Measurements from ENCODE around the gene DPH6. TPM values are rescaled to one million over a fixed set of nuclear protein-coding genes. Genes with fewer than 3 reads are reported as not detected.

DPH6 gene
- total RNA-seq, 2 donors from 2014 or later = 16.2 to 19.4 TPM

DNA sequence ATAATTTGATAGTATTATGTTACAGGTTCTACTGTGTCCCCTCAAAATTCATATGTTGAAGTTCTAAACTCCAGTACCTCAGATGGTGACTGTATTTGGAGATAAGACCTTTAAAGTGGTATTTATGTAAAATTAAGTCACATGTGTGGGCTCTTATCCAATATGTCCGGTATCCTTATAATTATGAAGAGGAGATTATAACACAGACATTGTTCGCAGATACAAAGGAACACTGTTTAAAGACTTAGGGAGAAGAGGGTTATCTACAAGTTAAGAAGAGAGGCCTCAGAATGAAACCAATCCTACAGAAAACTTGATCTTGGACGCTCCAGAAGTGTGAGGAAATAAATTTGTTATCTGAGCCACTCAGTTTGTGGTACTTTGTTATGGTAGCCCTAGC is 50.9 kb downstream of the DPH6 start:
- no peak for ATAC-seq
- intact Hi-C loops (cut with DNase I, micrococcal nuclease) = no loop called here
- no peak for DNase-seq

DNA sequence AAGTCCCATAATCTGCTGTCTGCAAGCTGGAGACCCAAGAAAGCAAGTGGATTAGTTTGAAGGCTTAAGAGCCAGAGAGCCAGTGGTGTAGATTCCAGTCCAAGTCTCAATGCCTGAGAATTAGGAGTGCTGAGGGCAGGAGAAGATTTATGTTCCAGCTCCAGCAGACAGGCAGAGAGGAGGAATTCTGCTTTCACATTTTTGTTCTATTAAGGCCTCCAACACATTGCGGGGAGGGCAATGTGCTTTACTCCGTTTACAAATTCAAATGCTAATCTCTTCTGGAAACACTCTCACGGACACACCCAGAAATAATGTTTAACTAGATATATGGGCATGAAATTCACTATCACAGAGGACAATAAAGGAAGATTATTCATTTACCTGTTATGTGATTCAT is 54.0 kb downstream of the DPH6 start:
- ATAC-seq = peak; percentile 89
- intact Hi-C loops (cut with DNase I, micrococcal nuclease) = no loop called here
- peak in 1 of 2 donors; percentile 22 for DNase-seq

DNA sequence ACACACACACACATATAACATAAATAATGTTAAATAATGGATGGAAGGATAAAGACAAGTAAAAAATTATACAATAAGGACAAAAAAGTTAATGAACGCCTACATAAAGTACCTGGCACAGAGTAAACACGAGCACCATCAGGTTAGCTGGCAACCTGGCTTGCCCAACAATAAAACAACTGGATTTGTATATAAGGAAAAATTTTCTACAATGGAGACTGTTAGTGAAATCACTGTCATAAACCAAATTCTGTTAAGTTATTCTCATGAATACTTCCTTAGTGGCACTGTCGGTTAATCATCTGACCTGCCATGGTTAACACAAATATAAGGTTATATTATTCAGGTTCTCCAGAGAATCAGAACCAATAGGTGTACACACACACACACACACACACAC is 54.8 kb downstream of the DPH6 start:
- ATAC-seq = peak; percentile 69
- peak in 1 of 2 donors; percentile 33 for DNase-seq
- intact Hi-C loops (cut with DNase I, micrococcal nuclease) = no loop called here

DNA sequence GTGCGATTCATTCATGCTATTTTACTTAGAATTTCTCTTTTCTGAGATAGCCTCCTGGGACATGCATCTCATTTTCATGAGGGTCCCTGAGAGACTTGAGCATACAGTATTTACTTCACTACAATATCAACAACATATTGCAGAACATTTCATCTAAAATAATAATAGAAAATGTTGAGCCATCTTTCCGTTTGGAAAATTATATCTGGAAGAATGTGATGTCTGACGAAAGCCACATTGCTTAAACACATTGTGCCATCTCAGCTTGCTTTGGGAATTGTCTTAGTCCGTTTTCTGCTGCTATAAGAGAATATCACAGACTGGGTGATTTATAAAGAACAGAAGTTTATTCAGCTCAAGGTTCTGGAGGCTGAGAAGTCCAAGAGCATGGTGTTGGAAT is 55.5 kb downstream of the DPH6 start:
- no peak for DNase-seq
- intact Hi-C loops (cut with DNase I, micrococcal nuclease) = no loop called here
- ATAC-seq = no peak

DNA sequence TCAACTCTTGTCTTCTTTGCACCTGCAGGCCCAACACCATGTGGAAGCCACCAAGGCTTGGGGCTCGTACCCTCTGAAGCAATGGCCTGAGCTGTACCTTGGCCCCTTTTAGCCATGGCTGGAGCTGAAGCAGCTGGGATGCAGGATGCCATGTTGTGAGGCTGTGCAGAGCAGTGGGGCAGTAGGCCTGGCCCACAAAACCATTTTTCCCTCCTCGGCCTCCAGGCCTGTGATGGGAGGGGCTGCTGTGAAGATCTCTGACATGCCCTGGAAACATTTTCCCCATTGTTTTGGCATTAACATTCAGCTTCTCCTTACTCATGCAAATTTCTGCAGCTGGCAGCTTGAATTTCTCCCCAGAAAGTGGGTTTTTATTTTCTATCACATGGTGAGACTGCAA is 58.5 kb downstream of the DPH6 start:
- no peak for DNase-seq
- no peak for ATAC-seq
- intact Hi-C loops (cut with DNase I, micrococcal nuclease) = no loop called here

DNA sequence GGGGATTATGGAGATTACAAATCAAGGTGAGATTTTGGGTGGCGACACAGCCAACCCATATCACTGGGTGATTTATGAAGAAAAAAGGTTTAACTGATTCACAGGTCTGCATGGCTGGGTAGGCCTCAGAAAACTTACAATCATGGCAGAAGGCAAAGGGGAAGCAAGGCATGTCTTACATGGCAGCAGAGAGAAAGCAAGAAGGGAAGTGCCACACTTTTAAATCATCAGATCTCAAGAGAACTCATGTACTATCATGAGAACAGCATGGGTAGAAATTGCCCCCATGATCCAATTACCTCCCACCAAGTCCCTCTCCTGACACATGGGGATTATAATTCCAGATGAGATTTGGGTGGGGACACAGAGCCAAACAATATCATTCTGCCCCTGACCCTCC is 59.7 kb downstream of the DPH6 start:
- DNase-seq (no peak), ATAC-seq (no peak)
- intact Hi-C loops (cut with DNase I, micrococcal nuclease) = no loop called here

DNA sequence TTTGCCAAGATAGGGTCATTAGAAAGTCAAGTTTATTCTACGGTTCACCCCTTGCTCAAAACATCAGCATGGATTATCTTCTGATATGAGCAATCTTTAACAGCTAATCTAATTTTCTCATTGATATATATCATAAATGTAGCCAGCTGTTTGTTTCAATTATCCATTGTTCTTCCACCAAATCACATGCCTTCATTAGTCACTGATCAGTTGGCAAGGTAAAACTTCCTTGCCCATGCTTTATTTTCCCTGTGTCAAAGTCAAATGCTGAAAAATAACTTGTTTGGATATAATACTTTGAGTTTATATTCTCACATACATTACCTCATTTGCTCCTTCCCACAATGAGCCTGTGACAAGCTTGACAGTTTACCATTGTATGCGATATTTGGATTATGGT is 60.6 kb downstream of the DPH6 start:
- DNase-seq (no peak), ATAC-seq (no peak)
- intact Hi-C loops (cut with DNase I, micrococcal nuclease) = no loop called here

DNA sequence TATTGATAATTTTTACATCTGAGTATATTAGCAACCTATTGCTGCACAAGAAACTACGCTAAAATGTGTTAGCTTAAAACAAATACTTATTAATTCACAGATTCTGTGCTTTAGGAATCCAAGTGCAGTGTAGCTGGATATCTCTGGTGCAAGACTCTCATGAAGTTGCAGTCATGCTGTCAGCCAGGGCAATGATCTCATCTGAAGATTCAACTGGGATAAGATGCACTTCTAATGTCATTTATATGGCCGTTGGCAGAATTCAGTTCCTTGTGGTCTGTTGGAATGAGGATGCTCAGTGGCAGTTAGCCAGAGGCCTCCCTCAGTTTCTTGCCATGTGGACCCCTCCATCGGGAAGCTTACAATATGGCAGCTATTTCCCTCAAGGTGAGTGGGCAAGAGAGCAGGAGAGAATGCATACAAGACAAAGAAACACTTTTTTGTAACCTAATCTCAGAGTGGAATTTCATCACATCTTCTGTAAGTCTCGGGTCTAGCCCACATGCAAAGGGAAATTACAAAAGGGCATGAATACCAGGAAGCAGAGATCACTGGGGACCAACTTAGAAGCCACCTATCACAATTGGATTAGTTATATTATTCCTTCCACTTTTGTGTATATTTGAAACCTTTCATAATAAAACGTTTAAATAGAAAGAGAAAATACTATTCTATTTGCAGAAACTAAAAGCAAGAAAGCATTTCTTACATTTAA is 61.6 kb downstream of the DPH6 start:
- intact Hi-C loops (cut with DNase I, micrococcal nuclease) = no loop called here
- no peak for ATAC-seq
- no peak for DNase-seq

DNA sequence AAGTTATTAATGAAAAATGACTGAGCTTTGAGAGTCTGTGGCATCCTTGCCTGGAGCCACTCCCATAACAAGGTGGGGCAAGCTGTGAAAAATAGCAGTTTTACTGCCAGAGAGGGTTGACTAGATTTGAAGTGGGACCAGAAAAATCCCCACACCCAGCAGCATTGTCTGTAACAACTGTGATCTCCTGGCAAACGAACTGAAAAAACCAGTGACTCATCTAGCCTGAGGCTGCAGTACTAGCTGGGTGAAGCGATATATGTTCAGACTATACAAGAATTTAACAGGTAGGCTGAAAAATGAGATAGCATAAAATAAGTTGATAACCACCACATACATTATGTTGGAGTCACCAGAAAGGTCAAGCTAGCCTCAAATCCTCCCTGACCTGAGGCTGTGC is 64.0 kb downstream of the DPH6 start:
- DNase-seq (no peak), ATAC-seq (peak; percentile 73)
- intact Hi-C loops (cut with DNase I, micrococcal nuclease) = no loop called here

DNA sequence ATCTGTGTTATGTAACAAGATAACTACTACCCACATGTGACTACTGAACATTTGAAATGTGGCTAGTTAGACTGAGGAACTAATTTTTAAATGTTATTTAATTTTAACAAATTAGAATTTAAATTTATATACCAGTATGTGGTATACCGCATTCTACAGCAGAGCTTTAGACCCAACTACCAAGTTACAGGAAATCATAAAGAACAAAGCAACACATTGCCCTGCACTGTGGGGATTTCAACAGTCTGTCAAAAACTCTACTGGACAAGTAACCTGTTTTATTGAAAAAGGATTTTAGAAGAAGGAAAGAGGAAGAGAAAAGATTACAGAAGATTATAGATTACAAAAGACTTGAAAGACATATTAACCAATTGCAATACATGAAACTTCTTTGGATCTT is 64.9 kb downstream of the DPH6 start:
- intact Hi-C loops (cut with DNase I, micrococcal nuclease) = no loop called here
- ATAC-seq (no peak), DNase-seq (no peak)

DNA sequence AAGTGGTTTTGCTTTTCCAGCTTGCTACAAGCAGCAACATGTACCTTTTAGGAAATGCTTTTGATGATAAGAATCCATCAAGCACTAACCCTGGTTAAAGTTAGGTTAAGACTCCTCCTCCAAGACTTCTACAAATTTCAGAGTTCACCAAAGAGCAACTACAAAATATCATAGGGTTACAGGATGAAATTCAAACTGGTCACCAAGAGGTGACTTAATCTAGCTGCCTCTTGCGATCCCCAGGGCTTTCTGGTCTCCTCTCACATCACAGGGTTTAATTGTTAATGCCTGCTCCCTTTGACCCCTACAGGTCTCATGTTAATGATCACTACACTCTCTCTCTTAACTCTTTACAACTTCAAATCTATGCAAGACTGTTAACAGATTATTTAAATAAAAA is 66.5 kb downstream of the DPH6 start:
- no peak for ATAC-seq
- intact Hi-C loops (cut with DNase I, micrococcal nuclease) = no loop called here
- no peak for DNase-seq

DNA sequence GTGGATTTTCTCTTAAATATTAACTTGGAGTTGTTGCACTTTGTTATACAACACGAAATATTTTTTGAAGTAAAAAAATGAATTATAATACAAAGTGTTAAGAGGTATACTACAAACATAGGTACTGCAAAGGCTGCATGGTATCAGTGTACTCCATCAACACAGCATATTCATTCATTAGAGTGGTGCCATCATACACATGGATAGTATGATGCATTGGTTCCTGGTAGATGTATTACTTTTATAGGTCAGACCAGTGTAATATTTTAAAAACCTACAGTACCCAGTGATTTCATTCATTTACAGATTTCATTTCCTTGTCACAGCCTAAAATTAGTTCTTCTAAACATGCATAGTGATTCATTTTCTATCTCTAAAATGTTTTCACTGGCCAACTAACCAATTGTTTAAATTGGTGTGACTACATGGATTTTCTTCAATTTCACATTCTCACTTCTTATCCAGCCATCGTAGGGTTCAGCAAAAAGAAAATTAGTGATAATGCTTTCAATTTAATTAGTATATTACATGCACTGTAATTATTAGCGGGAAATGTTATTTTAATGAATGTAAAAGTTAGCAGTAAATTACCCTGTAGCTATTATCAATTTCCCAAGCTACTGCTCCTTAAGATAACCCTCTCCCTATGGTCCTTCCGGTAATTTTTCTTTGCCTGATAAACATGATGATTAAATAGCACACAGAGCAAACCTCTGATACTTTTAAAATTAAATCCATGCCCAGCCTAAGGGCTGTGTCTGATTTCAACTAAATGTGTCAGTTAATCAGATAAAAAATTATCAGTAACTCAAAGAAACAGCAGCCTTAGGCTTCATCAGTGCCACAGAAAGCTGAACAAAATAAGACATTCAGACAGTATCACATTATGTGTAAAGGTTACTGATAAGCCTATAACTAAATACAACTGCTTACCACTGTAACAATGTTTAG is 68.4 kb downstream of the DPH6 start:
- DNase-seq (no peak), ATAC-seq (no peak)
- intact Hi-C loops (cut with DNase I, micrococcal nuclease) = no loop called here

DNA sequence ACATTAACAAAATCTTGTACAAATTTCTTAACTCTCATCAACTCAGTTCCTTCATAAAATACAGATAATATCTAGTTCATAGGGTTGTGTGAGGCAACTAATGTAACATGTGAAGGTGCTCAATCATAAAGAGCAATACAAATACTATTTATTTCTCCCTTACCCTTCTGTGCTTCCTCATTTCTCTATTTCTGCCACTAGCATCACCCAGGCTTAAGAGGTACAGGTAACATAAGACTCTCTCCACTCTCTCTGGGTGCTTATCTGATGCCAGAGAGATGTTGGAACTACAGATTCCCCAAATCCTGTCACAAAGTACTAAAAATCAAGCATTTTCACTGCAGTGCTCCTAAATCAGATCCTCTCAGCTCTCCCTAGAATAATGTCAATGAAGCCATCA is 74.9 kb downstream of the DPH6 start:
- intact Hi-C loops (cut with DNase I, micrococcal nuclease) = no loop called here
- ATAC-seq (no peak), DNase-seq (no peak)

DNA sequence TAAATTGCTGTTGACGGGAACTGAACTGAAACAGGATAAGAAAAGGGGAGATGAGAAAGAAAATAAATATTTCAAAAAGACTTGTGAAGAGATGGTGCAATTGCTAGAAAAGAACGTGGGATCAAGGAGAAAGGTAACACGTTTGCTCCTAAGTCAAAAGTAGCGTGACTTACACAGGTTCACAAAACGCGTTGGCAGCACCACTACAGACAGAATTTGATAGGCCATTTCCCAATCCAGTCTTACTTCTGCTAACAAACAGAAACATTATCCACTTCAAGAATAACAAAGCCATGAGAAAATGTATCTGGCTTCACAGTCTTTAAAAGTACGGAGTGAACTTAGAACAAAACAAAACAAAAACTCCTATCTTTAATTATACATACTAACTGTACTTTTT is 75.5 kb downstream of the DPH6 start:
- DNase-seq = no peak
- ATAC-seq = no peak
- intact Hi-C loops (cut with DNase I, micrococcal nuclease) = no loop called here

DNA sequence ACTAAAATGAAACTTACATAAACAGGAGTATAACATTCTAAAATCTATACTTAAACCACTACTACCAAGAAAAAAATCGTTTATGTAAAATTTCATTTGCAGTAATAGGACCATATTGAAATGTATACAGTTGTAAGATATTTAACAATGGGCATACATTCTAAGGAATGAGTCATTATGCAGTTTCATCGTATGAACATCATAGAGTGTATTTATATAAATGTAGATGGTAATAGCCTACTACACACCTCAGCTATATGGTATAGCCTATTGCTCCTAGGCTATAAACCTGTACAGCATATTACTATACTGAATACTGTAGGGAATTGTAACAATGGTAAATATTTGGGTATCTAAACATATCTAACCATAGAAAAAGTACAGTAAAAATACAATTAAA is 79.5 kb downstream of the DPH6 start:
- intact Hi-C loops (cut with DNase I, micrococcal nuclease) = no loop called here
- ATAC-seq (peak; percentile 89), DNase-seq (no peak)

DNA sequence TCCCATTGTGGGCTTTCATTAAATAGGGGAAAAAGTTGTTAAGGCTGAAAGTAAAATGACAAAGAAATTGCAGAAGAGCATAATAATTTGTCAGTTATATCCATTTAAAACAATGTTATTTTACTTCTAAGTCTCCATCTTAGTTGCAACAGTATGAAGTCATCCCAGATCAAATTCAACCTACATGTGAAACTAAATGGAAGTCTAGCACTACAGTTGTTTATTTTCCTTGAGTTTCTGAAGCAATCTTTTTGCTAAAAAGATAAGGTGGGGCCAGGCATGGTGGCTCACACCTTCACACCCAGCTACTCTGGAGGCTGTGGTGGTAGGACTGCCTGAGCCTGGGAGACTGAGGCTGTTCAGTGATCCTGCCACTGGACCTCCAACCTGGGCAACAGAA is 80.2 kb downstream of the DPH6 start:
- no peak for DNase-seq
- intact Hi-C loops (cut with DNase I, micrococcal nuclease) = no loop called here
- no peak for ATAC-seq

DNA sequence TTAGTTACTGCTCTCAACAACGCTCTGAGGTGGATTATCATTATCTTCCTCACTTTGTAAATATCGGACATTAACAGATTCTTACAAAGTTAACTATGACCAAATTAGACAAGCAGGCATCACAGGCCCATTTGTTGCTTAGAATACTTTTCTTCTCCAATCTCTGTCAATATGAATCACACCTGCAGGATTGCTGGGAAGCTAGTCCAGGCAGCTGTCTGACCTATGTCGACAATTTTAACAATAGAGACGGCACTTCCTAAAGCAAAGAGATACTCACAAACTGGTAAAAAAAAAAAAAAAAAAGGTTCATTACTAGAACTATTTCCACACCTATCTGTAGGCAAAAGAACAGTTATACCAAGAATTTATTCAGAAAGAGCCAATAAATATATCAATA is 85.3 kb downstream of the DPH6 start:
- intact Hi-C loops (cut with DNase I, micrococcal nuclease) = no loop called here
- no peak for ATAC-seq
- DNase-seq = no peak

DNA sequence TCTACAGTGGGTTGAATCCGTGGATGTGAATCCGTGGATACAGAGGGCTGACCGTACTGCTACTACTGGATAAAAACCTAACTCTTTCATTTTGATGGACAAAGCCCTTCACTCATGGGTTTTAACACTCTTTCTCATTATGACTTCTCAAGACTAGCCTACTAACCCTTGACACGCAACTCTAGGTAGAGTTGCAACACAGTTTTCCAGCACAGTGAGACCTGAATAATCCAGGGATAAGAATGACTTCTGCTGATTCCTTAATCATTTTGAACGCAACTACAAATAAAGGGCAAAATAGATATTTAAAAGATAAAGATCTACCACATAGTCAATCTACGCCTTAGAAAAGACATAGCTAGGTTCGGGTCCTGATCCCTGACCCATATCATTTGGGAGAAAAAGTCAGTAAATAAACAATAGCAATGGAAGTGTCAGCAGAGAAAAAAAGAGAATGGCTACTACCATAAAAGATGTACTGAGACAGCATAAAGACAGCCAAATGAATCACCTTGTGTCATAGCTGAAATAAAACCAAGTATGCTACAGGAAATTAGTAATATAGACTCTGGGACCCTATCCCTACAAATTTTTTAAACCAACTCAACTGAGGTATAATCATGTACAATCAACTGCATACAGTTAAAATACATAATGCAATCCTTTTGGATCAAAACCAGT is 87.6 kb downstream of the DPH6 start:
- intact Hi-C loops (cut with DNase I, micrococcal nuclease) = no loop called here
- no peak for DNase-seq
- ATAC-seq = no peak

DNA sequence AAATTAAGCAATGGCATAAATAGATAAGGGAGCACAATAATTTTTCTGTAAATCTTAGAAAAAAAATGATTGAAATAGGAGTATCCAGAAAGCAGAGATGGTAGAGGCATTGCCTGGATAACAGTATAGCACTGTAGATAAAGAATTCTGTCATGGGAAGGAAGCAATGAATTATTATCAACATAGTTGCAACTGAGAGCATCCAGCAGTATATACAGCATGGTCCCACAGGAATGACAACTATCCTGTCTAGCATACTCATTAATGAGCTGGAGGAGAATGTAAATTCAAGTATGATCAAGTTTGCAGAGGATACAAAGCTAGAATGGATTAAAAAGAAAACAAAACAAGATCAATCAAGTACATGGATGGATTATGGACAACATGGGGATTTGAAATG is 90.8 kb downstream of the DPH6 start:
- ATAC-seq (no peak), DNase-seq (no peak)
- intact Hi-C loops (cut with DNase I, micrococcal nuclease) = no loop called here

DNA sequence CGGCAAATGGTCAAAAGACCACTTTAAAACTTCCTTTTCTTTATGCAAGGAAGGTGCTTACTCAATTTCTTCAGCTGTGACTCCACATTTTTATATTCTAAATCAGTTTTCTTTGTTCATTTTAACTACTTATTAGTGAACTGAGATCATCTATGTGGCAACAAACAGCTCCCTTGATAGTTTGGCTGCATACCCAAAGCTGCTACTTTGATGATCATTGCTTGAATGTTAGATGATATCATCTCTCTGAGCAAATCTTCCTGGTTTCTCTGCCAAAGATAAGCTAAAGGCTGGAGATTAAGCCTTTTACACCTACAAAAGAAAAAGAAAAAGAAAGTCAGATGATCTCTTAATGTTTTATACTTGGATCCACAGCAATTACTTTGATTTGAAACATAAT is 95.5 kb downstream of the DPH6 start:
- intact Hi-C loops (cut with DNase I, micrococcal nuclease) = no loop called here
- ATAC-seq (peak; percentile 89), DNase-seq (no peak)

Measured in left colon (tissue), 2 donors.